GM21360 (cell line): ENCODE results near the gene KLF6.
"Not testable (repeated sequence)": the region's sequence is repeated elsewhere in the genome, so short reads cannot be mapped to it uniquely, and the experiment has no call there.

Source experiments
- ATAC-seq: cut with Tn5 transposase; IDR thresholded peaks from one replicate; pipeline ENCODE4 v1.9.1; 2021; ENCODE audit warnings: mild to moderate bottlenecking, moderate library complexity; ENCODE audit not compliant: unreplicated experiment

Gene KLF6

GRCh38 chr10:3737864-3738263 is 47.1 kb downstream of the KLF6 start:
- ATAC-seq: no peak

- no peak for ATAC-seq
These were observed 49.8 kb downstream of the KLF6 start for GRCh38 chr10:3735175-3735574.

DNA sequence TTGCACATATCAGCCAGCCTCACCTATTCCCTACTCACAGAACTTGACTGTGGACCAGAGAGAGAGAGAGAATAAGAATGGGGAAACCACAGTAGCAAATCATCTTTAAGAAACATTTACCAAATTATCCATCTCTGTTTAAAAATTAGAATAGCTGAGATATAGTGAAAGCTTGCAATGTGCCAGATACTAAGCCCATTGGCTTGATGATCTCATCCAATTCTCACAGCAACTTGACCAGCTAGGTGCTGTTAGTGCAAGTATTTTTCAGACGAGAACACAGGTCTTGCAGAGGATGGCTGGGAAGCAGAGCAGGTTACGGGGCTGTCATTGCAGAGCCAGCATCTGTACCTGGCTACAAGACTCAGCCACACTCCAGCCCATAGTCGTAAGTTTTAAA is 50.9 kb downstream of the KLF6 start:
- ATAC-seq: no peak

DNA sequence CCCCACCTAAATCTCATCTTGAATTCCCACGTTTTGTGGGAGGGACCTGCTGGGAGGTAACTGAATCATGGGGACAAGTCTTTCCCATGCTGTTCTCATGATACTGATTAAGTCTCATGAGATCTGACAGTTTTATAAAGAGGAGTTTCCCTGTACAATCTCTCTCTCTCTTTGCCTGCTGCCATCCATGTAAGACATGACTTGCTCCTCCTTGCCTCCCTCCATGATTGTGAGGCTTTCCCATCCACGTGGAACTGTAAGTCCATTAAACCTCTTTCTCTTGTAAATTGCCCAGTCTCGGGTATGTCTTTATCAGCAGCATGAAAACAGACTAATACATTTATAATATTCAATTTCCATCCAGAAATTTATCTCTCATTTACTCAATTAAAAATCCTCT is 52.8 kb downstream of the KLF6 start:
- not testable (repeated sequence) for ATAC-seq

- ATAC-seq: no peak
These were observed 55.5 kb downstream of the KLF6 start for GRCh38 chr10:3729397-3729976.

DNA sequence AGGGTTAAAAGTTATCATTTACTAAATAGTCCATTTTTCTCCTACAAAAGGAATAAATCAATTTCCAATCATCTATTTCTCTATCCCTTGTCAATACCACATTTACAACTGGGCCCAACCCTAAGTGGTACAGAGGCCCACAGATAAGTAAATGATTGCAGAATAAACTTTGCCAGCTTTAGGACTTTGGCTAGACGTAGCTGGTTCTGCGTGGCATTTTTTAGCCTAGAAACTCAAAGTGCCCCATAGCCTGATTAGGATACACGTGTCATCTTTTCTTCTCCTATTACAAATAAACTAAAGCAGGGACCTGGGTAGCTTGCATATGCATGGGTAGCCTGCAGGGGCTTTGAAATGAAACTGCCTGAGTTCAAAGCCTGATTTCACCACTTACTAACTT is 56.4 kb downstream of the KLF6 start:
- no peak for ATAC-seq

DNA sequence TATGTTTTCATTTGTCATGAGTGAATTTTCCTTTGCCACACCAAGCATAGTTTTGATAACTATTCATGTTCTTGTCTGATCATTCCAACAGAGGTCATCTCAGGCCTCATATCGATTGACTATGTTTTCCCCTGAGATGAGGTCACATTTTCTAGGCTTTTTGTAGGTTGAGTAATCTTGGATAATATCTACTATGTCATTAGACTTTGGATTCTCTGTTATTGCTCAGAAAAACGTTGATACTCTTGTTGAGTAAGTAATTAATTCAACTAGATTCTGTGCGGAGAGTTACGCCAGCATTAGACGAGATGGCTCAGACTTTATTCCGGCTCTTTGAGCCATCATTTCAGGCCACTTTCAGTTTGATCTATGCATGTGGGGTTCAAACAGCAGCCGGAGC is 57.7 kb downstream of the KLF6 start:
- no peak for ATAC-seq
